GM12878 (cell line): ENCODE measurements around the gene IL1RAPL1. TPM values are rescaled to one million over a fixed set of nuclear protein-coding genes. Genes with fewer than 3 reads are reported as not detected.

Experiments
- ATAC-seq: fragments of 200-7000 bp; cut with Tn5 transposase; 3 replicates; pipeline ENCODE4 v1.9.1; 2020; ENCODE audit warnings: mild to moderate bottlenecking, moderate library complexity
- BruUV-seq: library from RNA; stranded (reverse); fragments of 400-500 nt; replicated peaks from 2 replicates; lab custom pipeline; 2021; lab: Mats Ljungman, UMichigan
- CTCF ChIA-PET: fragments of 300-600 bp; sonication (Branson Sonifier 250); formaldehyde crosslinking; extraction: SDS; loops from one replicate; lab custom pipeline; 2021; ENCODE audit warnings: inconsistent platforms; lab: Yijun Ruan, JAX
- POLR2A ChIA-PET: fragments of 350-600 bp; formaldehyde crosslinking; extraction: SDS; loops from one replicate; lab custom pipeline; 2021; ENCODE audit warnings: inconsistent platforms; lab: Charles Lee
- RAD21 ChIA-PET: fragments of 300-600 bp; sonication (Branson Sonifier 250); formaldehyde crosslinking; loops from one replicate; lab custom pipeline; 2023; ENCODE audit warnings: antibody characterized with exemption; ENCODE audit not compliant: unreplicated experiment; lab: Charles Lee
- SMC1A ChIA-PET: fragments of 300-600 bp; sonication (Branson Sonifier 250); formaldehyde crosslinking; loops from one replicate; lab custom pipeline; 2023; ENCODE audit not compliant: unreplicated experiment, uncharacterized antibody; lab: Charles Lee
- DNase-seq: peaks from one replicate; pipeline ENCODE4 v3.0.0-alpha.2; 2011; ENCODE audit warnings: low read depth, low spot score
- FAIRE-seq: peaks from 3 replicates; lab custom pipeline; 2011; peaks lifted over from hg19 to GRCh38; lab: Jason Lieb, UNC
- H2AFZ ChIP-seq: 2 replicates; pipeline ENCODE4 v1.6.0; 2011; ENCODE audit warnings: low read depth, low read length, control low read depth; ENCODE audit not compliant: control insufficient read depth
- H3K27ac ChIP-seq: 2 replicates; pipeline ENCODE4 v1.5.1; 2011; ENCODE audit warnings: control low read depth; ENCODE audit not compliant: control insufficient read depth, insufficient read depth
- H3K27me3 ChIP-seq, 2 experiments: replicated peaks in 1 of 2; 2 replicates each; pipeline versions ENCODE4 v1.6.0 to v1.6.1; 2011; ENCODE audit warnings: low read length in 1 of 2; ENCODE audit not compliant: control insufficient read depth in 2 of 2, insufficient read depth in 2 of 2
- H3K36me3 ChIP-seq, 2 experiments: 2 replicates each; pipeline ENCODE4 v1.5.1; 2011; ENCODE audit warnings: low read length in 1 of 2; ENCODE audit not compliant: control insufficient read depth in 2 of 2, insufficient read depth in 2 of 2
- H3K4me1 ChIP-seq: 2 replicates; pipeline ENCODE4 v1.6.1; 2011; ENCODE audit warnings: mild to moderate bottlenecking, low read length, moderate library complexity, mixed read lengths; ENCODE audit not compliant: control insufficient read depth, insufficient read depth
- H3K4me2 ChIP-seq: 2 replicates; pipeline ENCODE4 v1.6.0; 2011; ENCODE audit warnings: control low read depth; ENCODE audit not compliant: control insufficient read depth, insufficient read depth
- H3K4me3 ChIP-seq: fragments of 200-600 bp; sonication (generic); 2 replicates; pipeline ENCODE4 v1.5.1; 2016
- H3K79me2 ChIP-seq: 2 replicates; pipeline ENCODE4 v1.6.0; 2011; ENCODE audit warnings: low read length; ENCODE audit not compliant: control insufficient read depth, insufficient read depth
- H3K9ac ChIP-seq: 2 replicates; pipeline ENCODE4 v1.8.0; 2011; ENCODE audit warnings: low read length, control low read depth, mixed read lengths; ENCODE audit not compliant: control insufficient read depth, insufficient read depth
- H3K9me3 ChIP-seq: replicated peaks from 3 replicates; pipeline ENCODE4 v1.5.1; 2011; ENCODE audit warnings: mild to moderate bottlenecking, low read length; ENCODE audit not compliant: control insufficient read depth, insufficient read depth
- H4K20me1 ChIP-seq: 2 replicates; pipeline ENCODE4 v1.6.0; 2011; ENCODE audit not compliant: control insufficient read depth, insufficient read depth
- ATF2 ChIP-seq: IDR thresholded peaks from 2 replicates; pipeline ENCODE4 v1.6.1; 2012; ENCODE audit warnings: low read length, inconsistent platforms
- BACH1 ChIP-seq: fragments of 450-650 bp; IDR thresholded peaks from 2 replicates; pipeline ENCODE4 v1.6.1; 2017; ENCODE audit warnings: mild to moderate bottlenecking, borderline replicate concordance
- HDAC6 ChIP-seq: fragments of 200-600 bp; sonication (generic); IDR thresholded peaks from one replicate; pipeline ENCODE4 v1.8.0; 2017; ENCODE audit warnings: antibody characterized with exemption; ENCODE audit not compliant: unreplicated experiment
- KLF5 ChIP-seq: fragments of 450-650 bp; IDR thresholded peaks from 2 replicates; pipeline ENCODE4 v1.6.1; 2014; ENCODE audit warnings: mild to moderate bottlenecking; ENCODE audit not compliant: partially characterized antibody
- NR2C2 ChIP-seq: IDR thresholded peaks from 2 replicates; pipeline ENCODE4 v1.6.1; 2011; ENCODE audit warnings: borderline replicate concordance, low read depth; ENCODE audit not compliant: control insufficient read depth, insufficient read length
- PAX8 ChIP-seq: fragments of 450-650 bp; IDR thresholded peaks from 2 replicates; pipeline ENCODE4 v1.6.1; 2017; ENCODE audit warnings: mild to moderate bottlenecking, moderate library complexity
- PKNOX1 ChIP-seq: fragments of 450-650 bp; IDR thresholded peaks from 2 replicates; pipeline ENCODE4 v1.6.1; 2016; ENCODE audit warnings: mild to moderate bottlenecking
- RFX5 ChIP-seq: IDR thresholded peaks from 2 replicates; pipeline ENCODE4 v1.6.1; 2011; ENCODE audit warnings: low read depth, low read length, improper control_type of control experiment
- SP1 ChIP-seq: IDR thresholded peaks from one replicate; pipeline ENCODE4 v1.6.1; 2011; ENCODE audit warnings: low read depth, low read length
- TCF12 ChIP-seq: IDR thresholded peaks from 2 replicates; pipeline ENCODE4 v1.6.1; 2011; ENCODE audit warnings: low read depth, mild to moderate bottlenecking, low read length
- in situ Hi-C: fragments of 300-500 bp; cut with MboI; formaldehyde crosslinking; loops from 9 replicates; pipeline ENCODE4 v1.14.3; 2018; ENCODE audit warnings: mixed read lengths
- intact Hi-C: fragments of 100-400 bp; cut with micrococcal nuclease; formaldehyde crosslinking; loops from one replicate; pipeline ENCODE4 v1.14.2; 2022; ENCODE audit not compliant: unreplicated experiment
- polyA plus RNA-seq, 11 experiments: library from polyadenylated mRNA; depleted of rRNA in 4 of 11; unstranded in 6 of 11; stranded (reverse) in 5 of 11; fragments of >200 nt; fragmentation: Nextera tagmentation in 4 of 11; fragmentation: Illumina TruSeq in 1 of 11; extraction: Ambion mirVana in 4 of 11; extraction: Trizol in 1 of 11; gene quantifications; 1 replicate in 1 of 11; 2 replicates in 10 of 11; pipeline versions ENCODE4 v1.2.1 to v1.2.3, GENCODE V29; 2011 to 2016; ENCODE audit warnings: inconsistent platforms in 2 of 11, missing spikeins in 2 of 11, low read depth in 1 of 11
- total RNA-seq, 4 experiments: library from RNA; depleted of rRNA in 3 of 4; stranded (reverse); fragments of >200 nt in 3 of 4; fragmentation: Illumina TruSeq in 1 of 4; extraction: Trizol in 1 of 4; gene quantifications; 2 replicates each; pipeline versions ENCODE4 v1.2.1 to v1.2.3, GENCODE V29; 2013 to 2021
- TF ChIP-seq, protein P1 (sequence below): fragments of 450-650 bp; IDR thresholded peaks from 2 replicates; pipeline ENCODE4 v1.6.1; 2017; ENCODE audit warnings: mild to moderate bottlenecking, moderate library complexity
- TF ChIP-seq, protein P2 (sequence below): fragments of 450-650 bp; conservative IDR thresholded peaks from 2 replicates; pipeline ENCODE4 v1.6.1; 2017; ENCODE audit warnings: mild to moderate bottlenecking, moderate library complexity

IL1RAPL1 gene
- total and polyA plus RNA-seq, 10 of the 15 experiments (the other 5 are each of a cell fraction or from before 2014, with no cell fraction given): not detected

DNA sequence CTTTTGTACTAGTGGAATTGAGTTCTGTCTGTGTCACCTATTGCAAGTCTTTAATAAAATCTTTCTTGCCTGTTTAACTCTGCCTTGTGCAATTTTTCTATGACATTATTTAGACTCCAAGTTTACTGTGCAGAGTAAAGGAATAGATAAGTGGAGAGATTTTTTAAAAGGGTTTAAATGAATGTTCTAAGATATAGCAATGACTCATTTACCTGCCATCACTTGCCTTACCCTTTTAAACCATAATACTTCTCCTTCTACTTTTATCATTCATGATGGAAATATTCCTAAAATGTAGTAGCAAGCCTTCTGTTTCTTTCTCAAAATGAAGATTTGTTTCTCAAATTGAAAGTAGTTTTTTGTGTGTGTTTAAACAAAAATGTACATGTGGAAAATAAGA, 845.3 kb downstream of the IL1RAPL1 start:
- no peaks in the 10 kb centered on the region for H4K20me1 ChIP-seq
- H3K4me1 ChIP-seq: no peaks in the 10 kb centered on the region
- H3K27ac ChIP-seq: no peak overlapping the region
- H3K79me2 ChIP-seq: no peaks in the 10 kb centered on the region
- ChIA-PET CTCF (no interaction called here), SMC1A (interaction anchor here (0.6 kb wide), 1 partner anchor 140 kb away, joined by 3 read pairs; no protein-coding TSS in a partner anchor), RAD21 (no interaction called here), POLR2A (no interaction called here)
- intact Hi-C loops (no loop called here), in situ Hi-C loops (no loop called here)
- H3K9me3 ChIP-seq: peaks cover under 1% of the 10 kb centered on the region; the same call in 1 of the 3 replicates
- no TSS peak for BruUV-seq
- no peaks in the 10 kb centered on the region for H3K27me3 ChIP-seq
- H3K4me3 ChIP-seq: no peak overlapping the region
- no peak overlapping the region for H3K4me2 ChIP-seq
- TF ChIP-seq SP1 (no peak), RFX5 (no peak), NR2C2 (no peak), KLF5 (no peak), ATF2 (no peak), PKNOX1 (no peak), HDAC6 (no peak), PAX8 (no peak), BACH1 (no peak), TCF12 (no peak)
- TF ChIP-seq, protein P1, sequence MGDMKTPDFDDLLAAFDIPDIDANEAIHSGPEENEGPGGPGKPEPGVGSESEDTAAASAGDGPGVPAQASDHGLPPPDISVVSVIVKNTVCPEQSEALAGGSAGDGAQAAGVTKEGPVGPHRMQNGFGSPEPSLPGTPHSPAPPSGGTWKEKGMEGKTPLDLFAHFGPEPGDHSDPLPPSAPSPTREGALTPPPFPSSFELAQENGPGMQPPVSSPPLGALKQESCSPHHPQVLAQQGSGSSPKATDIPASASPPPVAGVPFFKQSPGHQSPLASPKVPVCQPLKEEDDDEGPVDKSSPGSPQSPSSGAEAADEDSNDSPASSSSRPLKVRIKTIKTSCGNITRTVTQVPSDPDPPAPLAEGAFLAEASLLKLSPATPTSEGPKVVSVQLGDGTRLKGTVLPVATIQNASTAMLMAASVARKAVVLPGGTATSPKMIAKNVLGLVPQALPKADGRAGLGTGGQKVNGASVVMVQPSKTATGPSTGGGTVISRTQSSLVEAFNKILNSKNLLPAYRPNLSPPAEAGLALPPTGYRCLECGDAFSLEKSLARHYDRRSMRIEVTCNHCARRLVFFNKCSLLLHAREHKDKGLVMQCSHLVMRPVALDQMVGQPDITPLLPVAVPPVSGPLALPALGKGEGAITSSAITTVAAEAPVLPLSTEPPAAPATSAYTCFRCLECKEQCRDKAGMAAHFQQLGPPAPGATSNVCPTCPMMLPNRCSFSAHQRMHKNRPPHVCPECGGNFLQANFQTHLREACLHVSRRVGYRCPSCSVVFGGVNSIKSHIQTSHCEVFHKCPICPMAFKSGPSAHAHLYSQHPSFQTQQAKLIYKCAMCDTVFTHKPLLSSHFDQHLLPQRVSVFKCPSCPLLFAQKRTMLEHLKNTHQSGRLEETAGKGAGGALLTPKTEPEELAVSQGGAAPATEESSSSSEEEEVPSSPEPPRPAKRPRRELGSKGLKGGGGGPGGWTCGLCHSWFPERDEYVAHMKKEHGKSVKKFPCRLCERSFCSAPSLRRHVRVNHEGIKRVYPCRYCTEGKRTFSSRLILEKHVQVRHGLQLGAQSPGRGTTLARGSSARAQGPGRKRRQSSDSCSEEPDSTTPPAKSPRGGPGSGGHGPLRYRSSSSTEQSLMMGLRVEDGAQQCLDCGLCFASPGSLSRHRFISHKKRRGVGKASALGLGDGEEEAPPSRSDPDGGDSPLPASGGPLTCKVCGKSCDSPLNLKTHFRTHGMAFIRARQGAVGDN: no peak
- TF ChIP-seq, protein P2, sequence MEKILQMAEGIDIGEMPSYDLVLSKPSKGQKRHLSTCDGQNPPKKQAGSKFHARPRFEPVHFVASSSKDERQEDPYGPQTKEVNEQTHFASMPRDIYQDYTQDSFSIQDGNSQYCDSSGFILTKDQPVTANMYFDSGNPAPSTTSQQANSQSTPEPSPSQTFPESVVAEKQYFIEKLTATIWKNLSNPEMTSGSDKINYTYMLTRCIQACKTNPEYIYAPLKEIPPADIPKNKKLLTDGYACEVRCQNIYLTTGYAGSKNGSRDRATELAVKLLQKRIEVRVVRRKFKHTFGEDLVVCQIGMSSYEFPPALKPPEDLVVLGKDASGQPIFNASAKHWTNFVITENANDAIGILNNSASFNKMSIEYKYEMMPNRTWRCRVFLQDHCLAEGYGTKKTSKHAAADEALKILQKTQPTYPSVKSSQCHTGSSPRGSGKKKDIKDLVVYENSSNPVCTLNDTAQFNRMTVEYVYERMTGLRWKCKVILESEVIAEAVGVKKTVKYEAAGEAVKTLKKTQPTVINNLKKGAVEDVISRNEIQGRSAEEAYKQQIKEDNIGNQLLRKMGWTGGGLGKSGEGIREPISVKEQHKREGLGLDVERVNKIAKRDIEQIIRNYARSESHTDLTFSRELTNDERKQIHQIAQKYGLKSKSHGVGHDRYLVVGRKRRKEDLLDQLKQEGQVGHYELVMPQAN: no peak
- no peak overlapping the region for H3K9ac ChIP-seq
- no peaks in the 10 kb centered on the region for H3K36me3 ChIP-seq
- no peak overlapping the region for H2AFZ ChIP-seq
- ATAC-seq: no peak
- FAIRE-seq: no peak
- DNase-seq: no peak
